GM19452 (cell line): ENCODE data around the gene BPIFB4.
"Not testable (repeated sequence)": the region's sequence is repeated elsewhere in the genome, so short reads cannot be mapped to it uniquely, and the experiment has no call there.

Experiments used
- ATAC-seq: cut with Tn5 transposase; IDR thresholded peaks from one replicate; pipeline ENCODE4 v1.9.1; 2021; ENCODE audit not compliant: unreplicated experiment

Gene BPIFB4

GRCh38 chr20:33084722-33085121 is 5.3 kb downstream of the BPIFB4 start:
- ATAC-seq = no peak

- ATAC-seq = no peak
These were observed 6.7 kb downstream of the BPIFB4 start for GRCh38 chr20:33086052-33086722.

GRCh38 chr20:33091147-33091546 is 11.7 kb downstream of the BPIFB4 start:
- no peak for ATAC-seq

DNA sequence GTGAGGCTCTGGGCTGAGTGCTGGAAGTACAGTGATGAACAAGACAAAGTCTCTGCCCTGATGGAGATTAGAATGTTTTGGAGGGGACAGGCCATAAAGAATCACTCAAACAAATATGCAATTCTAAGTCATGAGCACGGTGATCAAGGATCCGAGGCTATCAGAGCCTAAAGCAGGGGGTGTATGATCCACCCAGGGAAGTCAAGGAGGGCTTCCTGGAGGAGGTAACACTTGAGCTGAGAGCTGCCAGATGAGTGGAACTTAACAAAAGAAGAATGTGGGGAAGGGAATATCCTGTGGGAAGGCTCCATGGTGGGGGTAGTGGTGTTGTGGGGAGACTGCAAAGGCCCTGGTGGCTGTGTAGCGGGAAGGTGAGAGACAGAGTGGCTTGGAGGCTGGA is 12.2 kb downstream of the BPIFB4 start:
- no peak for ATAC-seq

DNA sequence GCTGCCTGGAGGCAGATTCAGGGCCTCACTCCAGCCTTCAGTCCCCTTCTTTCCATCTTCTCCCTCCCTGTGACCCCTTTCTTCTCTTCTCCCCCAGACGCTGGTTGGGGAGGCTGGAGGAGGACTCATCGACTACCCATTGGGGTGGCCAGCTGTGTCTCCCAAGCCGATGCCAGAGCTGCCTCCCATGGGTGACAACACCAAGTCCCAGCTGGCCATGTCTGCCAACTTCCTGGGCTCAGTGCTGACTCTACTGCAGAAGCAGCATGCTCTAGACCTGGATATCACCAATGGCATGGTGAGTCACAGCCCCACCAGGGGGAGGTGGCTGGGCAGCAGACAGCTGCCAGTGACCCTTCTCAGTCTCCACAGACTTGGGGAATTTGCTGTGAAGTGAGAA is 12.9 kb downstream of the BPIFB4 start:
- no peak for ATAC-seq

DNA sequence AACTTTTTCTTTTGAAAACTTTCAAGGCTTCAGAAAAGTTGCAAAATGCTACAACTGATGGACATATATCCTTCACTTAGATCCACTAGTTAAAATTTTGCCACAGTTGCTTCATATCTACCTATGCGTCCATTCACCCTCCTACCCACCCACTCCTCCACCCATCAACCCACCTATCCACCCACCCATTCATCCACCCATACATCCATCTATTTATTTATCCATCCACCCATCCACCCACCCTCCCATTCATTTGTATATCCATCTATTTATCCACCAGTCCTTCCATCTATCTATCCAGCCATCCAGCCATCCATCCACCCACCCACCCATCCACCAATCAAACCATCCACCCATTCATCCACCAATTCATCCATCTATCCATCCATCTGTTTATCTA is 13.6 kb downstream of the BPIFB4 start:
- ATAC-seq = no peak

DNA sequence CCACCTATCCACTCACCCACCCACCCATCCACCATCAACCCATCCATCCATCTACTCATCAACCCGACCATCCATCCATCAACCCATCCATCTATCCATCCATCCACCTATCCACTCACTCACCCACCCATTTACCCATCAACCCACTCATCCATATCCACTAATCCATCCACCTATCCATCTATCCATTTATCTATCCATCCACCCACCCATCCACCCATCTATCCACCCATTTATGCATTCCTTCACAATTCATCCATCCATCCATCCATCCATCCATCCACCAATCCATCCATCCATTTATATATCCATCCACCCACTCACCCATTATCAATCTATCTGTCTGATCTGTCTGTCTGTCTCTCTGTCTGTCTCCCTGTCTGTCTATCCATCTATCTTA is 14.1 kb downstream of the BPIFB4 start:
- ATAC-seq = no peak

DNA sequence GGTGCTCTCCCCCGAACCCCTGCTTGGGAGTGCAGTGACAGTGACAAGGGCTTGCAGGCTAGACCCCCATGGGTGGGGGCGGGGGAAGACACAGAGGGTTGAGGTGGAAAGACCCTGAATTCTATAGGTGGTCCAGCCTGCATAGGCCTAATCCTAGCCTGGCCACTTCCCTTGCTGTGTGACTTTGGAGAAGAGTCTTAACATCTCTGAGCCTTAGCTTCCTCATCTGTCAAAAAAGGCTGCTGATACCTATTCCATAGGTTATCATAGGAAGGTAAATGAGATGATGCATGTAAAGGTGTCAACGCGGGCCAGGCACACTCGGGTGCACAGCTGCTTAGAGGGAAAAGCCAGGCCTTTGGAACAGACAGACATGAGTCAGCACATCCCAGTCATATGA is 15.8 kb downstream of the BPIFB4 start:
- no peak for ATAC-seq

GRCh38 chr20:33095902-33096584 is 16.6 kb downstream of the BPIFB4 start:
- not testable (repeated sequence) for ATAC-seq

DNA sequence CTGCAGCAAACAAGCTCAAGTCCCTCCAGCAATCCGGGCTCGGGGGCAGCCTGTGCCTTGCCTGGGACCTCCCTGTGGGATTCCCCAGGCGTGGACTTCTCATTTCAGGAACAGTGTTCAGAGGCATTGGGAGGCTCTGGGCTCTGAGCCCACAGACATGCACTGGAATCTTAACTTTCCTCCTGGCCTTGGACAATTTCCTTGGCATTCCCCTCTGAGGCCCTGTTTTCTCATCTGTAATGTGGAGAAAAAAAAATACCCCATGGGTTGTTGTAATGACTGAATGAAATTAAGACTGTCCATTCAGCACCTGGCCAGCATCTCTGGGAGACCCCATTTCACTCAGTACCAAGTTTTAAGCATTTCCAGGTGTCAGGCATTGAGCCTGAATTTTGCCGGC is 17.6 kb downstream of the BPIFB4 start:
- no peak for ATAC-seq

- ATAC-seq = no peak
These were observed 20.5 kb downstream of the BPIFB4 start for GRCh38 chr20:33099843-33100538.

GRCh38 chr20:33103556-33103955 is 24.1 kb downstream of the BPIFB4 start:
- no peak for ATAC-seq

DNA sequence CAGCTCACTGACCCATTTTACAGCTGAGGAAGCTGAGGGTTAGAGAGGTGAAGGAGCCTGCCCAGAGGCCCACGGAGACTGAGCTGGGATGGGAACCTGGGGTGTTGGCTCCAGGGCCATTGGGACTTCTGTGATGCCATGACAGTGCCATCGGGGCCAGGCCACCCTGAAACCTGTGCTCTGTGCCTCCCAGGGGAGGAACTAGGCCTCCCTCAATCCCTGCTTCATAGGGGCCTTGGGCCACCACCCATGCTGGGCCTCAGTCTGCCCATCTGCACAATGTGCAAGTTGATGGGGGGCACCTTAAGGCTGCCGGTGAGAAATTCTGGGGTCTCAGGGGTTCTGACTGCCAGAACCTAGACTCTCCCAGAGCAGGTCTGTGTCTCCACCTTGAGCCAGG is 24.9 kb downstream of the BPIFB4 start:
- ATAC-seq = no peak

DNA sequence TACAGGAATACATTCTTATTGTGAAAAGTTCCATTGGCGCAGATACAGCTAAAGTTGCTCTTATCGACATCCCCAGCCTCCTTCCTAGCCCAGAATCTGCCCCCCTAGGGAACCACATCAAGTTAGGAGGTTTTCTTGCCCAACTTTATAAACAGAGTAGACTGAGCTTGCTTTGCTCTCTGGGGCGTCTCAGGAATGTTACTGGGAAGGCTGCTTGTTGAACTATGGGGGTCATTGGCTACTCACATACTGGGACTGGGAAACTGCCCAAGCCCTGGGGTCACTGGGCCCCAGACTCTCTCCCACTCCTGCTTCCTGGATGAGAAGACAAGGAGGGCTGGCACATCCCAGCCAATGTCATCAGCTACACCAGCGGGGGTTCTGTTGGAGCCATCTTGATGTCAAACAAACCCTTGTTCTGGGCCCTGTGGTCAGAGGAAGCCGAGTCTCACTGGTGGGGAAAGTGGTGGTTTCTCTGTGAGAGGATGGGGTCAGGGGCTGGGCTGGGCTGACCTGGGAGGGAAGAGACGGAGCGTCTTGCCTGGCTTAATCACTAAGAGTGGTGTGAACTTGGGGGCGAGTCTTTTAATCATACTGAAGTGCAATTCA is 26.0 kb downstream of the BPIFB4 start:
- no peak for ATAC-seq

GRCh38 chr20:33106058-33106620 is 26.7 kb downstream of the BPIFB4 start:
- ATAC-seq = not testable (repeated sequence)

- no peak for ATAC-seq
These were observed 29.2 kb downstream of the BPIFB4 start for GRCh38 chr20:33108661-33109060.

GRCh38 chr20:33110147-33110825 is 30.8 kb downstream of the BPIFB4 start:
- no peak for ATAC-seq

DNA sequence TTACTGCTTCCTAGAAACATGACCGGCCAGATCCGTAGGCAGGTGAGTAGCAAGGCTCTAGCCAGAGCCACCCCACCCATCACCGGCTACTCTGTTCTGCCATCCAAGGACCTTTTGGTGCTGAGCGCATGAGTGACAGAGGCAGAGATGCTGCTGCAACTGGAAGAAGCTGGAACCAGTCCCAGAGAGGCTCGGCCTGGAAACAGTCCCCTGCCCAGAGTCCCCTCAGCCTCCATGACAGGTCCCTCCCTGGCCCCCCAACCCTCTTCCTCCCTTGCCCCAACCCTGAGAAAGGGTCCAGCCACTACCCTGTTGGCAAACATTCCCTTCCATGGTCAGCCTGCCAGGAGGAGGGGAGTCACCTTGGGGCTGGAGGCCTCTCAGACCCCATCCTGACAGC is 31.9 kb downstream of the BPIFB4 start:
- ATAC-seq = no peak

GRCh38 chr20:33112547-33113386 is 33.3 kb downstream of the BPIFB4 start:
- no peak for ATAC-seq

GRCh38 chr20:33113387-33113908 is 34.0 kb downstream of the BPIFB4 start:
- no peak for ATAC-seq
